GM18505 (cell line): ENCODE measurements around the gene MIP.
"Not testable (repeated sequence)": the region's sequence is repeated elsewhere in the genome, so short reads cannot be mapped to it uniquely, and the experiment has no call there.

Source experiments
- ATAC-seq: cut with Tn5 transposase; IDR thresholded peaks from one replicate; pipeline ENCODE4 v1.9.1; 2021; ENCODE audit not compliant: unreplicated experiment
- POLR2A ChIP-seq: IDR thresholded peaks from 4 replicates; pipeline ENCODE4 v1.6.1; 2011; ENCODE audit warnings: borderline replicate concordance; ENCODE audit not compliant: insufficient read depth, insufficient read length; ENCODE audit errors: extremely low read depth

MIP gene

GRCh38 chr12:56448860-56449621, 5.4 kb downstream of the MIP start, which contains the start of gene TIMELESS:
Gene TIMELESS (minus strand): TSS chr12:56449426. CDS start chr12:56434170, 15,256 bp downstream.
- peak; percentile 97 for ATAC-seq
- TF ChIP-seq POLR2A = peak; percentile 85

DNA sequence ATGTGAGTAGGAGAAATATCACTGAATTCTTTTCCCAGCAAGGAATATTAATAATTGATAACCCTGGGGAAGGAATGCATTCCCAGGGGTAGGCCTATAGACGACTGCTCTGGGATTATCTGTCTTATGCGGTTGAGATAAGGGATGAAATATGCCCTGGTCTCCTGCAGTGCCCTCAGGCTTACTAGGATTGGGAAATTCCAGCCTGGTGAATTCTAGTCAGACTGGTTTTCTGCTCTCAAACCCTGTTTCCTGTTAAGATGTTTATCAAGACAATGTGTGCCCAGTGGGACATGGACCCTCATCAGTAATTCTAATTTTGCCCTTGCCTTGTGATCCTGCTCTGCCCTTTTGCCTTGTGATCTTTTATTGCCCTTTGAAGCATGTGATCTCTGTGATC, 11.2 kb downstream of the MIP start:
- not testable (repeated sequence) for ATAC-seq

GRCh38 chr12:56437430-56438176, 16.9 kb downstream of the MIP start:
- no peak for TF ChIP-seq POLR2A
- ATAC-seq = no peak

DNA sequence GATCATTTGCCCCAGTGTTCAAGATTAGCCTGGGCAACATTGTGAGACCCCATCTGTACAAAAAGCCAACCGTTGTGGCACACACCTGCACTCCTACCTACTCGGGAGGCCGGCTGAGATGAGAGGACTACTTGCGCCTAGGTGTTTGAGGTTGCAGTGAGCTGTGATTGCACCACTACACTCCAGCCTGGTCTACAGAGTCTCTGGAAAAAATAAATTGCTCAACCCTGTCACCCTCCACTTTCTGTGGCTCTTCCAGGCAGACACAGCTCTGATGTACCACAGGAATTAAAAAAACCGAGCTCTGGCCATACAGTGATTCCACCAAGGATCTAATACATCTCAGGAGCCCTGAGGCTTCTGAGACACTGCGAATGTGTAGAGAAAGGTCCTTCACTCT, 19.6 kb downstream of the MIP start:
- no peak for TF ChIP-seq POLR2A
- ATAC-seq = no peak

DNA sequence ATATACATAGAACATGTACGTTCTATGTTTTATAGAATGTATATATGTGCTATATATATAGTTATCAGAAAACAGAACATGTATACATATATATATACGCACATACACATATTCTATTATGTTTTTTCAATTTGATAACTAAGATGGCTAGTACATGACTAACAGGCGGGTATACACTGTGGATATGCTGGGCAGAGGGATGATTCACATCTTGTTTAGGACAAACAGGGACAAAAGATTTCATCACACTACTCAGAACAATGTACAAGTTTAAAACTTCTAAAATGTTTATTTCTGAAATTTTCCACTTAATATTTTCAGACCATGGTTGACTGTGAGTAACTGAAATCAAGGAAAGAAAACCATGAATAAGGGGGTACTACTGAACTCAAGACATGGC, 22.6 kb downstream of the MIP start:
- ATAC-seq = no peak
- TF ChIP-seq POLR2A = no peak

- TF ChIP-seq POLR2A = no peak
These were observed 23.2 kb downstream of the MIP start for GRCh38 chr12:56431288-56431687.

DNA sequence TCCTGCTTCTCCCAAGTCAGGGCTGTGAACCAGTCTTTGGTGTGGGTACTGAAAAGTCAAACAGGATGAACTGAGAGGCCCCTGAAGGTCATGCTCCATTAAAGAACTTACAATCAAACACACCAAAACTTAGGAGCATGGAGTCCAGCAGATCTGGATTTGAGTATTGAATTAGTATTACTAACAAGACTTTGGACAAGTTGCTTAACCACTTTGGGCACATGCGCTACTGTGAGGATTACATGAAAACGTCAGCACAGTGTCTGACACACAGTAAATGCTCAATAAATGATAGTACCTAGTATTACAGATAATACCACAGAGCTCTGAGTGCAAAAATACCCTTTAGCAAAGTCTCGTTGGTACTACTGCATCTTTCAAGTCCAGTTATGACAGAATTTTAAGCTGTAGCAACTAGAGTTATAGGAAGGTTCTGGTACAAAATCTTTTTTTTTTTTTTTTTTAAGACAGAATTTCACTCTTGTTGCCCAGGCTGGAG, 28.5 kb downstream of the MIP start:
- no peak for TF ChIP-seq POLR2A
- no peak for ATAC-seq

More at GRCh38 chr12:56431288-56431687, 23.2 kb downstream of the MIP start:
- ATAC-seq = no peak

DNA sequence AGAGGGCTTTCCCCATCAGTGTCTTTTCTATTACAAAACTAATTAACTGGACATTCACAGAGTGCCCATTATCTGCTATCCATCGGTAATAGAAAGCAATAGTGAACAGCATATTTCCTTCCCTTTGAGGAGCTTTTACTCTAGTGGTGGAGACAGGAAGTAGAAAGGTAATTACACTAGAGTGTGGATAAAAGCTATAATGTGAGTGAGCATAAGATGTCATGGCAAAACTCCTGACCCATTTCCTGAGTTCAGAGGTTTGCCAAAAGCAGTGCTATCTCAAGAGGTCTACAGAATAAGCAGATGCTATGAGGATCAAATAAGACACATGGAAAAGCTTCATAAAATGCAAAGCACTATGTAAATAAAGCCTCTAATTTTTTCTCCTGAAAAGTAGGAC, 29.3 kb downstream of the MIP start:
- no peak for TF ChIP-seq POLR2A
- no peak for ATAC-seq

DNA sequence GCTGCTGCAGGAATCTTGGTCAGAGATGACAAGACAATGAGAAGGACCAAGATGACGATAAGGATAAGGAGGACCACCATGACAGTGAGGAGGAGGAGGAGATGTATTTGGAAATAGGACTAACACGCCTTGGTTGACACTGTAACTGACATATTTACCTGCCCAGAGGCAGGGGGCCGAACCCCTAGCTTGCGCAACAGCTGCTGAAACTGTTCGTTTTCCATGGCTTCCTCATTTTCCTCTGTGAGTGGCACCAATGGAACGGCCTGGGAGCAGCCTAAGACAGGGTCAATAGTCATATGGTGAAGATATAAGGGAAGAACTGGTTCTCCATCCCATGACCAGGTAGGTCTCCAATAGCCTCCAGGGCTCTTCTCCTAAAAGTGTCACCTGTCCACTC, 34.0 kb downstream of the MIP start:
- no peak for TF ChIP-seq POLR2A
- ATAC-seq = no peak

GRCh38 chr12:56417739-56418138, 36.7 kb downstream of the MIP start:
- no peak for TF ChIP-seq POLR2A
- ATAC-seq = no peak

DNA sequence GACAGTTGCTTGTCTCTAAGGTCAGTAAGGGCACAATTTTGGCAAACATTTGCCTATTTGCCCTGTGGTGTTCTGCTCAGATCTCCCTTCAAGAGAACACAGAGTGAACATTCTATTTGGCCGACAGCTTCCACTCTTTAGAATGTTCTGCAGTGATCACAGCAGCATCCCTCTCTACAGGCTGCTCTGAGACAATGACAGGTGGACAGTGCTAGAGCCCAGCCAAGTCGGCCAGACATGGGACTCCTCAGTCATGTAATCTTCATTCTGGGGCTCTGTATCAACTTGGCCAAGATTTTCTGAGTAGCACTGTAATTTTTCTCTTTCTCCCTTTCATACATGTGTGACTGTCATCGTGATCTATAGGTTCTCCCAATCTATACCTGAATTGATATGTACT, 40.1 kb downstream of the MIP start:
- ATAC-seq = no peak
- no peak for TF ChIP-seq POLR2A

DNA sequence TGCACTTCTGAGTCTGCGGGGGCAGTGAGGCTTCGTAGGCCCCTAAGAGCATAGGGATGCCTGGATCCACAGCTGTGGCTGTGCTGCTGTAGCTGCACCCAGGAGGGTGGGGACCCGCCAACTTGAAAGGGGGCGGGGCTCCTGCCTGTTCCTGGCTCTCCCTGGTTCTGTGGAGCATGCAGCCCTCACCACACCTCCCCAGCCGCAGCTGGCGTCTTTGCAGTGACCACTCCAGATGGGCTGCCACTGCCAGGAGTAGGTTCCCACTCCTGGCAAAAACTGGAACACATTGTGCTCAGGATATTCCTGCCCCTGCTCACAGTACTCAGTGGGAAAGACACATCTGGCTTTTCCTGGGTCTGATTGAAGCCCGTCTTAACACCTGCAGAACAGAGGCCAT, 41.1 kb downstream of the MIP start:
- no peak for TF ChIP-seq POLR2A
- no peak for ATAC-seq

GRCh38 chr12:56411781-56412639, 42.4 kb downstream of the MIP start:
- TF ChIP-seq POLR2A = no peak
- no peak for ATAC-seq
